ENCODE results near the gene ZNF880. TPM values are rescaled to one million over a fixed set of nuclear protein-coding genes. Genes with fewer than 3 reads are reported as not detected.
A peak's percentile ranks its signal among the peaks of the same experiment; 100 is the strongest.
"Not testable (repeated sequence)": the region's sequence is repeated elsewhere in the genome, so short reads cannot be mapped to it uniquely, and the experiment has no call there.

Gene ZNF880
- total RNA-seq, 2 experiments from 2014 or later: 27.6 to 33.8 TPM

DNA sequence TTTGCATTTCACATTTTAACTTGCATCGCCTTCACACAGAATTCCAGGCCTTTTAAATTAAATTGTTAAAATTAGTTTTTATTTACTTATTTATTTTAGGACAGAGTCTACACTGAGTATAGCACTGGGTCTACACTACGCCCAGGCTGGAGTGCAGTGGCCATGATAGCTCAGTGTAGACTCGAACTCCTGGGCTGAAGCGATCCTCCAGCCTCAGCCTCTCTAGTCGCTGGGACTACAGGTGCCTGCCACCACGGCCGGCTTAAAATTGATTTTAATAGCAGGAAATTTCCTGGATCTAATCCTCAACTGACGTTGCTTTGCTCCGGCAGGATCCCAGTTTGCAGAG, 34.0 kb upstream of the ZNF880 start:
- peak overlapping the region; percentile 94 for H3K27ac Mint-ChIP-seq
- peaks cover 2% of the 10 kb centered on the region for H3K36me3 ChIP-seq (ENCODE audit: insufficient read depth, low read length)
- peak overlapping the region; percentile 69 to 79 for H3K27ac ChIP-seq (ENCODE audit: low read depth in 1 of 2, low read length in 2 of 2)
- peaks cover 11% of the 10 kb centered on the region for H3K9me3 Mint-ChIP-seq
- peaks cover 63% of the 10 kb centered on the region for H3K36me3 Mint-ChIP-seq (ENCODE audit: low read depth)
- ATAC-seq (ENCODE audit: poor library complexity) (no peak), DNase-seq (no peak)
- peaks cover 13% of the 10 kb centered on the region for H3K4me1 ChIP-seq (ENCODE audit: insufficient read depth, low read length)
- peaks cover 32 to 72% of the 10 kb centered on the region in 2 experiments for H3K9me3 ChIP-seq (ENCODE audit: control insufficient read depth in 1 of 2, insufficient read depth in 1 of 2, low read length in 2 of 2)
- no peaks in the 10 kb centered on the region for H3K27me3 Mint-ChIP-seq
- peak overlapping the region; percentile 94 for H3K4me3 Mint-ChIP-seq
- peaks cover 17% of the 10 kb centered on the region for H3K4me1 Mint-ChIP-seq (ENCODE audit: low read depth)
- ChIA-PET CTCF (no interaction called here), POLR2A (interaction anchor here (1.0 to 2.0 kb wide), 4 partner anchors 34 to 146 kb away, joined by 3 to 8 read pairs (median 4); partner anchors contain the start of genes PPP2R1A, ZNF528, ZNF578 and ZNF880)
- intact Hi-C loops (cut with DNase I, micrococcal nuclease): loop anchor here in 1 of 2 experiments (5.0 kb wide), 3 partner anchors 37 to 192 kb away; partner anchors contain the start of genes ZNF480 and ZNF808
- H3K4me3 ChIP-seq (ENCODE audit: low read length): peak overlapping the region; percentile 84
- H3K27me3 ChIP-seq (ENCODE audit: control insufficient read depth in 1 of 2, insufficient read depth in 2 of 2, low read length in 2 of 2): no peaks in the 10 kb centered on the region
- TF ChIP-seq, protein P1, sequence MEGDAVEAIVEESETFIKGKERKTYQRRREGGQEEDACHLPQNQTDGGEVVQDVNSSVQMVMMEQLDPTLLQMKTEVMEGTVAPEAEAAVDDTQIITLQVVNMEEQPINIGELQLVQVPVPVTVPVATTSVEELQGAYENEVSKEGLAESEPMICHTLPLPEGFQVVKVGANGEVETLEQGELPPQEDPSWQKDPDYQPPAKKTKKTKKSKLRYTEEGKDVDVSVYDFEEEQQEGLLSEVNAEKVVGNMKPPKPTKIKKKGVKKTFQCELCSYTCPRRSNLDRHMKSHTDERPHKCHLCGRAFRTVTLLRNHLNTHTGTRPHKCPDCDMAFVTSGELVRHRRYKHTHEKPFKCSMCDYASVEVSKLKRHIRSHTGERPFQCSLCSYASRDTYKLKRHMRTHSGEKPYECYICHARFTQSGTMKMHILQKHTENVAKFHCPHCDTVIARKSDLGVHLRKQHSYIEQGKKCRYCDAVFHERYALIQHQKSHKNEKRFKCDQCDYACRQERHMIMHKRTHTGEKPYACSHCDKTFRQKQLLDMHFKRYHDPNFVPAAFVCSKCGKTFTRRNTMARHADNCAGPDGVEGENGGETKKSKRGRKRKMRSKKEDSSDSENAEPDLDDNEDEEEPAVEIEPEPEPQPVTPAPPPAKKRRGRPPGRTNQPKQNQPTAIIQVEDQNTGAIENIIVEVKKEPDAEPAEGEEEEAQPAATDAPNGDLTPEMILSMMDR (IDR thresholded peaks at IDR 0.05): no peak

DNA sequence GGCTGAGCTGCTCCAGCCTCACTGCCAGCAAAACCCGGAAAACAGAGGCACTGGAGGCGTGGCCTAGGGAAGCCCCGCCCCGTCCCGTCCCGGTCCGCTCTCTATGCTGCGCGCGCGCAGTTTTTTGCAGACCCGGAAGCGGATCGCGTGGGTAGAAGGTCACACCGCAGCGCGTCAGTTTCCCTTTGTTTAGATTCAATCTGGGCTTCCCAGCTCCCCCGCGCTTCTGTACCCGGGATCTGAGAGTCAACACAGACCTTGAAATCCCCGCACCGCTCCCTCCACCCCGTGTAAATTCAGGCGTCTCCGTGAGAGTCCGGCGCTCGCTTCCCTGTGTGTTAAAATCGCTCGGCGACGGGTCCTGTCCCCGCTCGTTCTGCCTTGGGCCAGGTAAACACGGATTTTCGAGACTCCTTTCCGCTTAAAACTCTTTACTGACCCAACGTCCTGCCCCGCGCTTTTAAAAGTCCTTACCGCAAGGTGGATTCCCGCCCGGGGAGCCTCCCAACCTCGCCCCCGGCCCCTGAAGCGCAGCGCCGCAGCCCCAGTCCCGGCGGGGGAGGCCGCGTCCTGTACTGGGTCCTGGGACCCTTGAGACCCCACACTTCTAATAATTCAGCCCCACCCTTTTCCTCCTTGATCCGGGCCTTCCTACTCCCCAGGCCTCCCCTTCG, 33.5 kb upstream of the ZNF880 start, which contains the start of gene ZNF610:
ZNF610 (plus strand) TSS at position 127 of the 674 bp plus-strand sequence. CDS start 12,930 bp downstream, outside the sequence.
- peaks cover 2% of the 10 kb centered on the region for H3K36me3 ChIP-seq (ENCODE audit: insufficient read depth, low read length)
- POLR2A ChIA-PET: interaction anchor here (1.0 to 2.0 kb wide), 5 partner anchors 33 to 287 kb away, joined by 3 to 8 read pairs (median 4); partner anchors contain the start of genes PPP2R1A, ZNF528, ZNF578 and ZNF880
- no peaks in the 10 kb centered on the region for H3K27me3 ChIP-seq (ENCODE audit: control insufficient read depth in 1 of 2, insufficient read depth in 2 of 2, low read length in 2 of 2)
- CTCF ChIA-PET: interaction anchor here (0.6 kb wide), 1 partner anchor 42 kb away, joined by 5 read pairs; no protein-coding TSS in a partner anchor
- peaks cover 27 to 69% of the 10 kb centered on the region in 2 experiments for H3K9me3 ChIP-seq (ENCODE audit: control insufficient read depth in 1 of 2, insufficient read depth in 1 of 2, low read length in 2 of 2)
- DNase-seq (peak; percentile 75 to 91 (median 84)), ATAC-seq (ENCODE audit: poor library complexity) (peak; percentile 98)
- Mint-ChIP-seq H3K9me3 (peaks cover 11% of the 10 kb centered on the region), H3K36me3 (ENCODE audit: low read depth) (peaks cover 58% of the 10 kb centered on the region), H3K27ac (peak within 1 kb of the TSS; percentile 94), H3K4me1 (ENCODE audit: low read depth) (peaks cover 17% of the 10 kb centered on the region), H3K27me3 (no peaks in the 10 kb centered on the region), H3K4me3 (peak within 1 kb of the TSS; percentile 94)
- peak within 1 kb of the TSS; percentile 84 for H3K4me3 ChIP-seq (ENCODE audit: low read length)
- H3K4me1 ChIP-seq (ENCODE audit: insufficient read depth, low read length): peaks cover 13% of the 10 kb centered on the region
- peak within 1 kb of the TSS; percentile 69 to 79 for H3K27ac ChIP-seq (ENCODE audit: low read depth in 1 of 2, low read length in 2 of 2)
- intact Hi-C loops (cut with DNase I, micrococcal nuclease): loop anchor here in 1 of 2 experiments (5.0 kb wide), 3 partner anchors 36 to 191 kb away; partner anchors contain the start of genes ZNF480 and ZNF808
- TF ChIP-seq, protein P1 (IDR thresholded peaks at IDR 0.05): no peak

DNA sequence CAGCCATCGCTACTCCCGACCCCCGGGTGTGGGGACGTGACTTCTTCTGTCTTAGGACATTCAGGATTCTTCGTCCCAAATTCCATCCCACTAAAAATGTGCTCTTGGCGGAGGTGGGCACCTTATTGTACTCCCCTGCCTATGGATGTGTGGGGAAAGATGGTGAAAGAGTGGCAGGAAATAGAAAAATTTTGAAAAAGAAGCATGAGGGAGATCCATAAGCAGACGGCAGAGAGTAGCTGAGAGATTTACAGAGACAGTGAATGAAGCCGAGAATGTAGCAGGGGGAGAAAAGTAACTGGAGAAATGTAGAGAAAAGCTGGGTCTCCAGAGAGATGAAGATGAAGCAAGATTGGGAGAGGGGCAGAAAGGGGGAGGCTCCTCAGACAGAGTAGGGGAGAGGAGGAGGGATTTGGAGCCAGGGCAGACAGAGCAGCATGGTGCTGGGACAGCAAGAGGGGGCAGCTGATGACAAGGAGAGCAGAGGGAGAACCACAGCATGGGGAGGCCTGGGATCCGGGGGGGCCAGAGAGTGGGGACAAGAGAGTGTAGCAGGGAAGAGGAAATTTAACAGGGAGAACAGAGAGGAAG, 32.8 kb upstream of the ZNF880 start:
- Mint-ChIP-seq H3K9me3 (peaks cover 9% of the 10 kb centered on the region), H3K4me1 (ENCODE audit: low read depth) (peaks cover 17% of the 10 kb centered on the region), H3K36me3 (ENCODE audit: low read depth) (peaks cover 53% of the 10 kb centered on the region), H3K27ac (peak overlapping the region; percentile 94), H3K27me3 (no peaks in the 10 kb centered on the region), H3K4me3 (peak overlapping the region; percentile 94)
- H3K9me3 ChIP-seq (ENCODE audit: control insufficient read depth in 1 of 2, insufficient read depth in 1 of 2, low read length in 2 of 2): peaks cover 20 to 62% of the 10 kb centered on the region in 2 experiments
- H3K4me1 ChIP-seq (ENCODE audit: insufficient read depth, low read length): peaks cover 13% of the 10 kb centered on the region
- H3K4me3 ChIP-seq (ENCODE audit: low read length): peak overlapping the region; percentile 84
- H3K36me3 ChIP-seq (ENCODE audit: insufficient read depth, low read length): peaks cover 2% of the 10 kb centered on the region
- TF ChIP-seq, protein P1 (IDR thresholded peaks at IDR 0.05): no peak
- intact Hi-C loops (cut with DNase I, micrococcal nuclease): loop anchor here in 1 of 2 experiments (5.0 kb wide), 3 partner anchors 35 to 190 kb away; partner anchors contain the start of genes ZNF480 and ZNF808
- no peaks in the 10 kb centered on the region for H3K27me3 ChIP-seq (ENCODE audit: control insufficient read depth in 1 of 2, insufficient read depth in 2 of 2, low read length in 2 of 2)
- ChIA-PET CTCF (interaction anchor here (0.6 kb wide), 1 partner anchor 42 kb away, joined by 5 read pairs; no protein-coding TSS in a partner anchor), POLR2A (interaction anchor here (0.6 to 2.0 kb wide), 6 partner anchors 14 to 288 kb away, joined by 3 to 8 read pairs (median 4); partner anchors contain the start of genes PPP2R1A, ZNF528, ZNF578 and ZNF880)
- ATAC-seq (ENCODE audit: poor library complexity) (no peak), DNase-seq (no peak)
- peak overlapping the region in 1 of 2 donors; percentile 69 for H3K27ac ChIP-seq (ENCODE audit: low read depth in 1 of 2, low read length in 2 of 2)

DNA sequence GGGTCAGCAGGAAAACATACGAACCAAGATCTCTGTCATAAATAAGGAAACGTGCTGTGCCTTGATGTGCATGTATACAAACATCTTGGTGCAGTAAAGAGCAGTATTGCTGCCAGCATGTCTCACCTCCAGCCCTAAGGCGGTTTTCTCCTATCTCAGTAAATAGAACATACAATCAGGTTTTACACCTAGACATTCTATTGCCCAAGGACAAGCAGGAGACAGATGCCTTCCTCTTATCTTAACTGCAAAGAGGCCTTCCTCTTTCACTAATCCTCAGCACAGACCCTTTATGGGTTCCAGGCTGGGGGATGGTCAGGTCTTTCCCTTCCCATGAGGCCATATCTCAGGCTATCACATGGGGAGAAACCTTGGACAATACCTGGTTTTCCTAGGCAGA, 30.7 kb upstream of the ZNF880 start:
- Mint-ChIP-seq H3K4me1 (ENCODE audit: low read depth) (peaks cover 21% of the 10 kb centered on the region), H3K36me3 (ENCODE audit: low read depth) (peaks cover 40% of the 10 kb centered on the region), H3K4me3 (peak overlapping the region; percentile 55)
- ATAC-seq (ENCODE audit: poor library complexity); H3K27ac Mint-ChIP-seq; H3K27me3 Mint-ChIP-seq; CTCF ChIA-PET; H3K36me3 ChIP-seq (ENCODE audit: insufficient read depth, low read length); H3K27me3 ChIP-seq (ENCODE audit: control insufficient read depth in 1 of 2, insufficient read depth in 2 of 2, low read length in 2 of 2); H3K27ac ChIP-seq (ENCODE audit: low read depth in 1 of 2, low read length in 2 of 2); DNase-seq; H3K4me3 ChIP-seq (ENCODE audit: low read length); H3K9me3 Mint-ChIP-seq; POLR2A ChIA-PET: not testable (repeated sequence)
- intact Hi-C loops (cut with DNase I, micrococcal nuclease): loop anchor here in 1 of 2 experiments (5.0 kb wide), 3 partner anchors 33 to 188 kb away; partner anchors contain the start of genes ZNF480 and ZNF808
- Histone ChIP-seq H3K4me1 (ENCODE audit: insufficient read depth, low read length) (peaks cover 13% of the 10 kb centered on the region), H3K9me3 (ENCODE audit: control insufficient read depth in 1 of 2, insufficient read depth in 1 of 2, low read length in 2 of 2) (peaks cover 0 to 59% of the 10 kb centered on the region in 2 experiments)
